GM19239 (cell line): ENCODE results near the gene PRR5.
"Not testable (repeated sequence)": the region's sequence is repeated elsewhere in the genome, so short reads cannot be mapped to it uniquely, and the experiment has no call there.

ENCODE experiments used
- DNase-seq: peaks from one replicate; pipeline ENCODE4 v3.0.0; 2011; ENCODE audit warnings: low spot score; ENCODE audit not compliant: insufficient read length
- FAIRE-seq: peaks from 2 replicates; lab custom pipeline; 2011; peaks lifted over from hg19 to GRCh38; lab: Jason Lieb, UNC

The PRR5 gene

DNA sequence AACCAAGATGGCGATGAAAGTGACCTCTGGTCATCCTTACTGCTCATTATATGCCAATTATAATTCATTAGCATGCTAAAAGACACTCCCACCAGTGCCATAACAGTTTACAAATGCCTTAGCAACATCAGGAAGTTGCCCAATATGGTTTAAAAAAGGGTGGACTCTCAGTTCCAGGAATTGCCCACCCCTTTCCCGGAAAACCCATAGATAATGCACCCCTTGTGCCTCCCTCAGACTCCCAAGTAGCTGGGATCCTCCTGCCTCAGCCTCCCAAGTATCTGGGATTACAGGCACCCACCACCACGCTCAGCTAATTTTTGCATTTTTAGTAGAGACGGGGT, 45.8 kb downstream of the PRR5 start:
- FAIRE-seq, result not testable (repeated sequence)

DNA sequence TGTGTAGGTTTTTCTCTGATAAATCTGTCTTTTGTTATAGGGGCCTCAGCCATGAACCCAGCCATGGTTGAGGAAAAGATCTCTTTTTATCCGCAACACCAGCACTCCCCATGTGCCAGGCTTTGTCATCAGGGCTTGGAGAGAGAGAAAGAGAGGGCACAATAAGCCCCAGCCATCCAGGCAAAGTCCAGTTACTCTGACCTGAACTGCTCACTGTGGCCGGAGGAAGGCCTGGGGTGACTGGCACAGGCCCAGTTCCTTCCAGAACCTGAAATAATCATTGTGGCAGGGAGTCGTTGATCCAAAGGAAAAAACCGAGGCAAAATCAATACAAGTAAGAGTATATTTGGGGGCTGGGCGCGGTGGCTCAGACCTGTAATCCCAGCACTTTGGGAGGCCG, 46.5 kb downstream of the PRR5 start:
- FAIRE-seq, result no peak
- no peak for DNase-seq

More for the DNA sequence above, 45.8 kb downstream of the PRR5 start:
- DNase-seq, result not testable (repeated sequence)

DNA sequence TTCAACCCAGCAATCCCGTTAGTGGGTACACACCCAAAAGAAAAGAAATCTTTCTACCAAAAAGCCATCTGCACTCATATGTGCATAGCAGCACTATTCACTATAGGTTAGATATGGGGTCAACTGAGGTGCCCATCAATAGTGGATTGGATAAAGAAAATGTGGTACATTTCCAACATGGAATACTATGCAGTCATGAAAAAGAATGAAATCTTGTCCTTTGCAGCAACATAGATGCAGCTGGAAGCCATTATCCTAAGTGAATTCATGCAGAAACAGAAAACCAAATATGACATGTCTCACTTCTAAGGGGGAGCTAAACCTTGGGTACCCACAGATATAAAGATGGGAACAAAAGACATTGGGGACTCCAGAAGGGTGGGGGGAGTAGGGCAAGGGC, 48.5 kb downstream of the PRR5 start:
- DNase-seq (no peak), FAIRE-seq (no peak)

DNA sequence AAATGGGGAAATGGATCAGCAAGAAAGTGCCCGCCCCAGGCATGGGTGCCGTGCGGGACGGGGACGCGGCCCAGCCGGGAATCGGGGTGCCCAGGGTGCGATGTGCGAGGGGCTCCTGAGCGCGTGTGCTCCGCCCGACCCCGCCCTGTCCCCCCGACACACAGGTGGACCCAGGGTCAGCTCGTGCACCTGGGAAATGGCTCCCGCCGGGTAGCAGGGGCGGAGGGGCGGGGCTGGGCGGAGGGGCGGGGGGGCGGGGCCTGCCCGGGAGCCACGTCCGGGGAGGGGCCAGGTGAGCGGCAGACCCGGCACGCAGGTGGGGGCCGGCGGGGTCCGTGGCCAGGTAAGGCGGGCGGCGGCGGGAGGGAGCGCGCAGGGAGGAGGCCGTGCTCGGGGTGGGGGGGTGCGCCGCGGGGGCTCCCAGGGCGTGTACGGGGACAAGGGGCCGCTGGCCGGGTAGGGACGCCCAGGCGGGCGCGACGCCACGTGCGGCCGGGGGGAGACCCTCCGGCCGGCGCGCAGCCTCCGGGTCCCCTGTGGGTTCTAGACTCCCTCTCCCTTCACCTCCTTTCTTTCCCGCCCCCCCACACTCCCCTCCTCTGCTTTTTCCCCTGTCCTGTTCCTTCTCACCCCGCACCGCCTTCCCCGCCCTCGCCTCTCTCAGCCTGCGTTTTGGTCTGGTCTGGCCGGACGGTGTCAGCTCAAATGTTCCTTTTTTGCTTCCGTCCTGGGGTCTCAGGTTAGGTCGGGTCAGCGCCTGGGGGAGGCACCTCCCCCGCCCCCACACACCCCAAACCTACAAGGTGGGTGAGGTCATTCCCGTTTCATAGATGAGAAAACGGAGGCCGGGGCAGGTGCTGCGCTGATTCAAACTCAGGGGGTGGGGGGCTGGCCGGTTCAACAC, 50.5 kb downstream of the PRR5 start, which contains the start of gene ARHGAP8:
ARHGAP8 (plus strand) TSS at position 291 of the 904 bp plus-strand sequence. CDS start 33,953 bp downstream, outside the sequence.
- FAIRE-seq (no peak), DNase-seq (no peak)

DNA sequence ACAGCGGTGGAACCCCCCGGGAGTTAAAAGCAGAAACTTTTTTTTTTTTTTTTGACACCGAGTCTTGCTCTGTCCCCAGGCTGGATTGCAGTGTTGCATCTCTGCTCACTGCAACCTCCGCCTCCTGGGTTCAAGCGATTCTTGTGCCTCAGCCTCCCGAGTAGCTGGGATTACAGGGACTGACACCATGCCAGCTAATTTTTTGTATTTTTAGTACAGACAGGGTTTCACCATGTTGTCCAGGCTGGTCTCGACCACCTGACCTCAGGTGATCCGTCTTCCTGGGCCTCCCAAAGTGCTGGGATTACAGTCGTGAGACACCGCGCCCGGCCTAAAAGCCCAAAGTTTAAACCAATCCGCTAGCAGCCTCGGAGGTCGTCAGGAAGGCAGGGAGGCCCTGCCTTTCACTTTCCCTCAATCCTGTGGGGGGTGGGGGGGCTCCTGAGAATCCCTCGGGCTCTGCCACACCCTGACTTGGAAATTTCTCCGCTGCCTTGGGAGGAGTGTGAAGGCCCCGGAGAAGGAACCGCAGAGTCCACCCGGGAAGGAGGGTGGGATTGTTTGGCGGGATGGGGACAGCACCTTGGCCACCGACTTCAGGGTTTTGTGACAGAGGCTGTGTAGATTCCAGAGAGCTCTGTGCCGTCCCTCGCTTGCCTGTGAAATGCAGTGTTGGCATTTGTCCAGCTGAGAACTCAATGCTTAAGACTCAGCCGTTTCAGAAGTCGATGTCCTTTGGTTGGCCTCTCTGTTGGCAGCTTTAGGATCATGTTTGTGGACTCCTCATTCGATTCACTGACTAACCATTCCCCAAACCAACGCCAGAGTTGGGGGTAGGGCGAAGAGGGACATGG, 51.4 kb downstream of the PRR5 start:
- DNase-seq, result no peak
- no peak for FAIRE-seq

DNA sequence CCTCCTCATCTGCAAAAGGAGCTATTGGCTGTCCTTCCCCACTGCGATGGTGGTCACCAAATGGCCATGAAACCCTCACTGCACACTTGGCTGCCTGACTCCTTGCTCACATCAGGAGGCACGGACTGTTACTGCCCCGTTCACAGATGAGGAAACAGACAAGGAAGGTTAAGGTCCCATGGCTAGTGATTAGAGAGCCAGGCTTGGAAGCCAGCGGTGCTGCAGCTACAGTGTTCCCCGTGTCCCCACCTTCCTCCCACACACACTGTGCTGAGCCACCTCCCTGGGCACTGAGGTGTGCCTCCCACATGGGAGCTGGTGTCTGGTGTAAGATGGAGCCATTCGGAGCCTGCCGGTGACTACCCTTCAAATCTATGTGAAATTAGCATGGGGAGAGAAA, 53.0 kb downstream of the PRR5 start:
- DNase-seq, result no peak
- FAIRE-seq, result no peak

DNA sequence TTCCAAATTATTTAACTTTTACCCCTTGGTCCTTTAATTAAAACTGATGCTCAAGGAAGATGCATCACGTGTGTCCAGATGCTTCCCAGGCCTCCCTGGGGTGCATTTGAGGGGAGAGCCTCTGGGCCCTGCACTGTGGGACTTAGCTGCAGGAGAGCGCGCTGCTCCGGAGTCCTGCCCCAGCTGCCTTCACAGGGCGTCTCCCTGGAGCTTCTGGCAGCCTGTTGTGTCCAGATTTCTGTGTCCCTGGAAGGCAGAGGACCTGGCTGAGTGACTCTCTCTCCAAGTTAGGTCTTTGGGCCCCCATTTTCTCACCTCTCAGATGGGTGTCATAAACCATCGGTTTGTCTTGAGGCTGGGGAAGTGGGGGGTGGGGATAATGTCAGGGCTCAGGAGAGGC, 53.4 kb downstream of the PRR5 start:
- FAIRE-seq (no peak), DNase-seq (no peak)

DNA sequence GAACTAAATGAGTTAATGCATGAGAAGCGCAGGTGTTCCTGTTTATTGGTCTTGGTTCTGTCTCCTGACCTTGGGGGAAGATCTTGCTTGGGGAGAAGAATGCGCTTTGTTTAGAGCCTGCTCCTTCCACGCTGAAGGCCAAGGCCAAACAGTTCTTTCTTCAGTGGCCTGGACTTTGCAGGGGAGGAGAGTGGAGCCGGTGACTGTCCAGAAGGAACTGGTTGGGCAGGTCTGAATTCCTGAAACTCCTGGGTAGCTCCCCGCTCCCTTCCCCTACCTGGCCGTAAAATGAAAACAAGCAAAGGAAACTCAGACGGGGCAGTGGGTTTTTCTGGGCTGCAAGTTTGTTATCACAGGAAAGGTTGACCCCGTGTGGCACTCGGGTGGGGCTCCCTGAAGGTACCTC, 54.0 kb downstream of the PRR5 start:
- FAIRE-seq (no peak), DNase-seq (no peak)

DNA sequence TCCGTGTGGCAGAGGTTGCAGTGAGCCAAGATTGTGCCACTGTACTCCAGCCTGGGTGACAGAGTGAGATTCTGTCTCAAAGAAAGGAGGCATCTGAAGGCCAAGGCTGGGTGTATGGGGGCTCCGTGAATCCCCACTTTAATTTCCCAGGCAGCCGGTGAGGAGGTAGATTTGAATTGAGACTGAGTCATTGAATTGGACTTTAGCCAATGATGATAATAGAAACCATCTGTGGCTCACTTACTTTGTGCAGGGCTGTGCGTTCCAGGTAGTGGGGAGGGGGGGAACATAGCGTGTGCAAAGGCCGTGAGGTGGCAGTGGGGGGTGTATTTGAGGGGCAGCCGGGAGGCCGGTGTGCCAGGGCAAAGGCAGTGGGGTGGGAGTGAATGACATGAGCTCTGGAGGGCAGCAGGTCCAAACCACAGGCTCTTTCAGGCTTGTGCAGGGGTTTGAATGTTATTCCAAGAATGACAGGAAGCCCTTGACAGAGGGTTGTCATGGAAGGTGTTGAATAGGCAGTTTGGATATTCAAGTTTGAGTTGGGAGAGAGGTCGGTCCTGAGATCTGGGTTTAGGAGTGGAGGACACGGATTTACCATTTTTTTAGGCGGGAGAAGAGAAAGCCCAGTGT, 56.5 kb downstream of the PRR5 start:
- no peak for FAIRE-seq

DNA sequence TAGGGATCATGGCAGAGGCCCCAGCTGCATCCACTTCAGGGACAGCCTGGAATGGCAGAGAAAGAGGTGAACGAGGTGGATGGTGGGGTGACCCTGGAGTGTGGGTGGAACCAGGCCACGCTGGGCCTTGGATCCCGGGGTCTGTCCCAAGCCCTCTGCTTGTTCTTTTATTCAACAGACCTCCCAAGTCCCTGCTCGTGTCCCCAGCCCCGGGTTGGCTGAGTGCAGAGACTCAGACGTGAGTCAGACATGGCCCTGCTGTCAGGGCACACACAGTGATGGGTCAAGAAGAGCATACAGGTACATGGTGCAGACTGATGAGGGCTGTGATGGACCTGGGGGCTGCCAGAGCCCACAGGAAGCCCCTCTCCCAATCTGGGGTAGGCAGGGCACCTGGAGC, 57.0 kb downstream of the PRR5 start:
- no peak for DNase-seq

More for the DNA sequence above, 56.5 kb downstream of the PRR5 start:
- DNase-seq, result no peak

DNA sequence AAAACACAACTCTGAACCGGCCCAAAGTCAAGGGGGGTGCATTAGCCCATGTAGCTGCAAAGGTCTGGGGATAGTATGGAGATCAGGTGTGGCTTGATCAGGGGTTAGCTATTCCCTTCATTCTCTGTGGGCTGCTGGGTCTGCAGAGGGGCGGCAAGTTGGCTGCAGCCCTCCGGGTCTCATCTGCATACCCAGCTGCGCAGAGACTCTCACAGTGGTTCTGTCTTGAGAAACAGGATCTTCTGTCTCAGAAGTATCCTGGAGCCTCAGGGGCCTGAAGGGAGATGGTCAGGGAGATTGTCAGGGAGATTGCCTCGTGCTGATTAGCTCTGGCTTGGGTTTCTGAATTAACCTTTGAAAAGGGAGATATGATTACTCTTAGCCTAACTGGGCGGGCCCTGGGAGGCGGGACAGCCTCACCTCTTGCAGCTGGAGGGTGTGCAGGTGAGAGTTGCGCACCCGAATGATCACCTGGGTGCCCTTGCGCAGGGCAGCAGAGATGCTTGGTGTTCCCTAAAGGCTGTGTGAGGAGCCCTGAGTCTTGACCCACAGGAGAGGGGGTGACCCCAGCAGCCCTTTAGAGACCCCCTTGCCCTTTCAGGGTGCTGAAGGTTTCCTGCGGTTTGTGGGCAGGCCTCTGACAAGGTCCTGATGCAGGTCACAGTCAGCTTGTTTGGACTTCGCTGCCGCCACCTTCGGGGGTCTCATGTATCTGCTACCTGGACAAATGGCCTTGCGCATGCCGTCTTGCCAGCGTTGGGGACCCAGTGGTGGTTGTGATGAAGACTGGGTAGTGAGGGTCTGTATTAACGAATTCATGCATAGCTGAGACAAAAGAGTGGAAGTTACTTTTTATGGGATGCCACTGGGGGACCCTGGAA, 57.7 kb downstream of the PRR5 start:
- DNase-seq (no peak), FAIRE-seq (no peak)

More for the DNA sequence above, 57.0 kb downstream of the PRR5 start:
- no peak for FAIRE-seq

DNA sequence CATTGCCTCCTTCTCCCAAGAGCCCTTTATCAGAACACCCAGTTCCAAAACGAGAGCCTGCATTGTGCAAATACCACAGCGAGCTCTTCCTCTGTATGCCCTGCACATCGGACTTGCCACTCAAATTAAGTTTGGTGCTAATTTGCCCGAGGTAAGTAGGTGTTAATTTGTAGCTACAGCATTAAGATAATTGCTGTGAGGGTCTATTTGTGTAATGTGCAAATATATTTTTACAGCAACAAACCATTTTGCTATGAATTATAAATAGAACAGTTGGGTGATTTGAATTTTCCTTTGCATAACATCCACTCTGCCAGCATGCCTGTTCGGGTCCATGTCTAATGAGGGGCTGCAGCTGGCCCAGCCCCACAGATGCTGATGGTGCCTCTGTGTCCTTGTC, 58.5 kb downstream of the PRR5 start:
- FAIRE-seq, result no peak
- no peak for DNase-seq

DNA sequence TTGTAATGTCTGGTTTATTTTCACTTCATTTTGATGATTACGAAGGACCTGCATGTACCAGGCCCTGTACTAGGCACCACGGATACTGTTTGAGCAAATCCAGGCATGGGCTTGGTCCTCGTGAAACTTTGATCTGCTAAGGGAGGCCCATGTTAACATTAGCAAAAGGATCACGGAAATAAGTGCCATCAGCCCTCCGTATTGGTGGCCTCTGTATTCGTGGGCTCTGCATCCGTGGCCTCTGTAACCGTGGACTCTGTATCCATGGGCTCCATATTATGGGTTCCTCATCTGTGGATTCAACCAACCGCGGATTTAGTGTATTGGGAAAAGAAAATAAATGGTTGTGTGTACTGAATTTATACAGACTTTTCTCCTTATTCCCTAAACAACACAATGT, 59.0 kb downstream of the PRR5 start:
- no peak for DNase-seq
- no peak for FAIRE-seq

DNA sequence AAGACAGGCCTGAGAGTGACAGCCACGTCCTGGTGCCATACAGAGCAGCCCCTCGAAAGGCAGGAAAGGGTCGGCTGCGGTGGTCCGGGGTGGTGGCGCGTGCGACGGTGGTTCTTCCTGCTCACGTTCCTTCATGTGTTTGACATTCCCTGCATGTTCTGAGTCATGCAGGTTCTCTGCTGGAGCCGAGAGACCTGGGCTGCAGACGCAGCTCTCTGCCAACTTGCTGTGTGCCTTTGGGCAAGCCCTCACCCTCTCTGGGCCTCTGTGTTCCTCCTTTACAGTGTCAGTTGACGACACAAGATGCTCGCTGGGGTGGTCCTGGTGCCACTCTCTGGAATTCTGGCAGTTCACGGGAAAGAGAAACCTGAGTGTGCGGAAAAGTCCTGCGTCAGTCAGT, 62.4 kb downstream of the PRR5 start:
- FAIRE-seq, result no peak
- no peak for DNase-seq

DNA sequence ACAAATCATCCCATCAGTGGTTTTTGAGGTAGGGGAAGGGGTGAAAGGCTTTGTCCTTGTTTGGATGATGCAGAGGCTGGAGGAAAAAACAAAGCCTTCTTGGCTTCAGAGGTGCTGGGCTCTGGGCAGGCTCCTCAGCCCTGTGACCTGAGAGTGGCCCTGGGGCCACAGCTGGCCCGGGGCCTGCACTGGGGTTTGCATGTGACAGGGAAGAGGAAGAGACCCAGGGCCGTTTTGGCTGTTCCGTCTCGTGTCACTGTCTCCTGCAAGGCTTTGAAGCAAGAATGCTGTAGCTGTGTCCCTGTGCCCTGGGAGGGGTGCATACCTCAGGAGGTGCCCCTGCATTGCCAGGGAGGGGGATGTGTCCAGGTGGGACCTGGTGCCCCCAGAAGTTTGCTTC, 63.0 kb downstream of the PRR5 start:
- DNase-seq, result no peak

DNA sequence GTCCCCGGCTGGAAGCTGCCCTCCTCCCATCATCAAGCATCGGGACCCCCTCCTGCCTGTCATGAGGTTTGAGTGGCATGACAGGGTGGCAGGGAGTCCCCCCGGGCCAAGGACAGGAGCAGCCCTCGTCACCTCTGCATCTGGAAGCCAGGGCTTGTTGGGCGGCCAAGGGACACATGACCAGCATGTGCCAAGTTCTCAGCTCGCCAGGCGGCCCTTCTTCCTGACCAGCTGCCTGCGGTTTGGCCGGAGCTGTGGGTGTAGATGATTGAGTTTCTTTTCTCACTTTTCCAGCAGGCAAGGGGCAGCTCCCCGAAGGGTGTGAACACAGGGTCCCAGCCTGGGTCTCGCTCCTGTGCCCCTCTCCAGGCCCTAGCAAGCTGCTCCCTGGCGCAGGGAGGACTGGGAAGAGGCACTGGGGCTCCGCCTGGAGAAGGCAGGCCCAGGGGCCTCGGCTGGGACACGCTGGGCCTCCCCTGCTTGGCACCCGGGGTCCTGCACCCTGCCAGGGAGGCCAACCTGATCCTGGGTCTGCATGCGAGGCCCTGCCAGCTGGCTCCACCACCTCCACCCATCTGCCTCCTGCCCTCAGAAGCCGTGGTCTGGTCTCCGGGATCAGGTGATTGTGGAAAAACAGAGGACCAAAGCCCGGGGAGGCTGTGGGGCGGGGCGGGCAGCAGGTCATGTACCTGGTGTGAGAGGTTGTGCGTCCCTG, 63.7 kb downstream of the PRR5 start:
- no peak for FAIRE-seq
- no peak for DNase-seq

More for the DNA sequence above, 63.0 kb downstream of the PRR5 start:
- no peak for FAIRE-seq

DNA sequence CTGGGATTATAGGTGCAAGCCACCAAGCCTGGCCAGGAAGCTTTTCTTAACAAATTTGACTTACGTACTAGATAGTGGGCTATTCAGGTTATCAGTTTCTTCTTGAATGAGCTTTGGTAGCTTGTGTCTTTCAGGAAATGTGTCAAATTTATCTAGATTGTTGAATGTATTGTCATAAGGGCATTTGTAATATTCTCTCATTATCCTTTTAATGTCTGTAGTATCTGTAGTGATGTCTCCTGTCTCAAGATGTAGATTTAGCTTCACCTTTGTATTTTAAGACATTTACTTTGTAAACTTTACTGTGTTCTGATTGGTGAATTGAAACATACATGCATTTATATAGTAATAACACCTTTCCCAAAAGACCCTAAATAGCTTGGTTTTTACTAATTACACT, 71.1 kb downstream of the PRR5 start:
- DNase-seq (no peak), FAIRE-seq (no peak)

DNA sequence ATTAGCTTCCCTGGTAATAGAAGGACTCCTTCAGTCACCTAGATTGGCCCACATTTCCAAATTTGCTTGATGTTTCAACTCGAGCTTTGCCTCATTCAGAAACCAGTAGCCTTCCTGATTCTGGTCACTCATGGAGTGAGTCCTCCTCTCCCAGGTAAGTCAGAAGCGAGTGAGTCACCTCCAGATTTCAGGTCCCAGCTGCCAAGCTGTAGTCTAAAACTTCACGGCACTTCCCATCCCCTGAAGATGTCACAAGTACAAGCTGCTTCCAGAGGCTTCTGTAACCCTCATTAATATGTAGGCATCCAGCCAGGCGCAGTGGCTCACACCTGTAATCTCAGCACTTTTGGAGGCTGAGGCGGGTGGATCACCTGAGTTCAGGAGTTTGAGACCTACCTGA, 73.9 kb downstream of the PRR5 start:
- FAIRE-seq (no peak), DNase-seq (no peak)
